B cell (primary cell): ENCODE data around the gene GRPEL1.

Experiments used
- EZH2 ChIP-seq: IDR thresholded peaks from 2 replicates; pipeline ENCODE4 v1.6.1; 2012; ENCODE audit warnings: borderline replicate concordance, low read depth, mild to moderate bottlenecking, moderate library complexity, low read length; ENCODE audit not compliant: insufficient read depth, poor library complexity, severe bottlenecking
- TF ChIP-seq, protein P1 (sequence below): fragments of 200-600 bp; IDR thresholded peaks from one replicate; pipeline ENCODE4 v1.8.0; 2022; ENCODE audit warnings: antibody characterized with exemption, mild to moderate bottlenecking

DNA sequence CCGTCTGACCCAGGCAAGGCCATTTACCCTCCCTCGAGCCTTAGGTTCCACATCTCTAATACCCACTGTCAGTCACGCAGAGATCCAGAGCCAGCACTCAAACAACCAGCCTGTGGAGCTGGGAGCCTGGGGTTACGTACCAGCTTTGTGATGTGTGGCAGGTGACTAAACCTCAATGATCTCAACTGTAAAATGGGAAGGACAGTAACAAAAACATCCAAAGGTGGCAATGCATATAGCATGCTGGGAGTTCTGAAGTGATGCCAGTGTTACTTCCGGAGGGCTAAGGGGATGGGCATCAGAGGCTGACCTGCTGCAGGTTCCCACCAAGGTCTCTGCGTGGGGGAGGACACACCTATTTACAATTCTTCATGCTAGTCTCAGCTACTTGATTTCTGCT, 6.0 kb downstream of the GRPEL1 start:
- TF ChIP-seq, protein P1, sequence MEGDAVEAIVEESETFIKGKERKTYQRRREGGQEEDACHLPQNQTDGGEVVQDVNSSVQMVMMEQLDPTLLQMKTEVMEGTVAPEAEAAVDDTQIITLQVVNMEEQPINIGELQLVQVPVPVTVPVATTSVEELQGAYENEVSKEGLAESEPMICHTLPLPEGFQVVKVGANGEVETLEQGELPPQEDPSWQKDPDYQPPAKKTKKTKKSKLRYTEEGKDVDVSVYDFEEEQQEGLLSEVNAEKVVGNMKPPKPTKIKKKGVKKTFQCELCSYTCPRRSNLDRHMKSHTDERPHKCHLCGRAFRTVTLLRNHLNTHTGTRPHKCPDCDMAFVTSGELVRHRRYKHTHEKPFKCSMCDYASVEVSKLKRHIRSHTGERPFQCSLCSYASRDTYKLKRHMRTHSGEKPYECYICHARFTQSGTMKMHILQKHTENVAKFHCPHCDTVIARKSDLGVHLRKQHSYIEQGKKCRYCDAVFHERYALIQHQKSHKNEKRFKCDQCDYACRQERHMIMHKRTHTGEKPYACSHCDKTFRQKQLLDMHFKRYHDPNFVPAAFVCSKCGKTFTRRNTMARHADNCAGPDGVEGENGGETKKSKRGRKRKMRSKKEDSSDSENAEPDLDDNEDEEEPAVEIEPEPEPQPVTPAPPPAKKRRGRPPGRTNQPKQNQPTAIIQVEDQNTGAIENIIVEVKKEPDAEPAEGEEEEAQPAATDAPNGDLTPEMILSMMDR: no peak
- TF ChIP-seq EZH2: no peak
